GM19025 (cell line): Measurements from ENCODE around the gene MYMK.
"Not testable (repeated sequence)": the region's sequence is repeated elsewhere in the genome, so short reads cannot be mapped to it uniquely, and the experiment has no call there.

ENCODE experiments used
- ATAC-seq: cut with Tn5 transposase; IDR thresholded peaks from one replicate; pipeline ENCODE4 v1.9.1; 2021; ENCODE audit warnings: mild to moderate bottlenecking, low read depth, moderate library complexity; ENCODE audit not compliant: unreplicated experiment

Gene MYMK

GRCh38 chr9:133524679-133525228, at the start of gene MYMK:
TSS of gene MYMK (minus strand) at chr9:133524959. CDS start at chr9:133524844, 115 bp downstream.
- ATAC-seq: no peak

- no peak for ATAC-seq
Measured at GRCh38 chr9:133573791-133574515, 49.2 kb upstream of the MYMK start.

- no peak for ATAC-seq
Measured at GRCh38 chr9:133572821-133573361, 48.1 kb upstream of the MYMK start.

- ATAC-seq: no peak
Measured at GRCh38 chr9:133571896-133572595, 47.3 kb upstream of the MYMK start.

GRCh38 chr9:133571391-133571890, 46.7 kb upstream of the MYMK start:
- ATAC-seq: no peak

GRCh38 chr9:133570691-133571080, 45.9 kb upstream of the MYMK start:
- ATAC-seq: no peak

- ATAC-seq: no peak
Measured at GRCh38 chr9:133569891-133570690, 45.3 kb upstream of the MYMK start.

- no peak for ATAC-seq
Measured at GRCh38 chr9:133569121-133569785, 44.5 kb upstream of the MYMK start.

- no peak for ATAC-seq
Measured at GRCh38 chr9:133568186-133568585, 43.4 kb upstream of the MYMK start.

- no peak for ATAC-seq
Measured at GRCh38 chr9:133566817-133567216, 42.1 kb upstream of the MYMK start.

GRCh38 chr9:133566382-133566781, 41.6 kb upstream of the MYMK start:
- ATAC-seq: no peak

GRCh38 chr9:133564451-133565116, 39.8 kb upstream of the MYMK start:
- no peak for ATAC-seq

- ATAC-seq: not testable (repeated sequence)
Measured at GRCh38 chr9:133563814-133564213, 39.1 kb upstream of the MYMK start.

- ATAC-seq: no peak
Measured at GRCh38 chr9:133563291-133563796, 38.6 kb upstream of the MYMK start.

- no peak for ATAC-seq
Measured at GRCh38 chr9:133562611-133563290, 38.0 kb upstream of the MYMK start.

- no peak for ATAC-seq
Measured at GRCh38 chr9:133561976-133562554, 37.3 kb upstream of the MYMK start.

GRCh38 chr9:133560944-133561343, 36.2 kb upstream of the MYMK start:
- ATAC-seq: no peak

GRCh38 chr9:133560311-133560710, 35.6 kb upstream of the MYMK start:
- no peak for ATAC-seq
